Prostate gland (tissue), 2 donors: ENCODE measurements around the gene TMED9.

ENCODE experiments used
- POLR2A ChIP-seq: fragments of 450-650 bp; IDR thresholded peaks from one replicate; pipeline ENCODE4 v1.6.1; 2016; ENCODE audit warnings: antibody characterized with exemption, mild to moderate bottlenecking
- TF ChIP-seq, protein P1 (sequence below), 4 experiments: fragments of 200-600 bp in 2 of 4; fragments of 450-650 bp in 2 of 4; sonication (generic) in 2 of 4; IDR thresholded peaks; 1 replicate in 3 of 4; 2 replicates in 1 of 4; pipeline ENCODE4 v1.5.1; 2016 to 2019; ENCODE audit warnings: antibody characterized with exemption in 4 of 4, mild to moderate bottlenecking in 2 of 4, moderate library complexity in 2 of 4

DNA sequence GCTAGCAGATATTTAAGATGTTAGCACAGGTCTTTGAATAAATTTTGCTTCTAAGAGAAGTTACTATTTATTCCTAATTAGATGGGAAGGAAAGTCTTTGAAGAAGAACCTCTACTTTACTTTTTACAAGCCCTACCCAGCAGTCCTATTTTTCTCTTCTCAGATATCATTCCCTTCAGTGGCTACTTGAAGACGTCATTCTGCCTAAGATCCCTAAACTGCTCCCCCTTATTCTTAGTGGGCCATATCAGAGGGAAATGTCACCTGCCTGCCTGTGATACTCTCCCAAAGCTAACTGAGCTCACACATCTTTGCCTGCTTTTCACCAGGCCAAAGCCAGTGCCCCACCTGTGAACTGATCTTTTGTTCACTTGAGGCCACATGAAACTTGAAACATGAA, 16.5 kb upstream of the TMED9 start:
- TF ChIP-seq, protein P1, sequence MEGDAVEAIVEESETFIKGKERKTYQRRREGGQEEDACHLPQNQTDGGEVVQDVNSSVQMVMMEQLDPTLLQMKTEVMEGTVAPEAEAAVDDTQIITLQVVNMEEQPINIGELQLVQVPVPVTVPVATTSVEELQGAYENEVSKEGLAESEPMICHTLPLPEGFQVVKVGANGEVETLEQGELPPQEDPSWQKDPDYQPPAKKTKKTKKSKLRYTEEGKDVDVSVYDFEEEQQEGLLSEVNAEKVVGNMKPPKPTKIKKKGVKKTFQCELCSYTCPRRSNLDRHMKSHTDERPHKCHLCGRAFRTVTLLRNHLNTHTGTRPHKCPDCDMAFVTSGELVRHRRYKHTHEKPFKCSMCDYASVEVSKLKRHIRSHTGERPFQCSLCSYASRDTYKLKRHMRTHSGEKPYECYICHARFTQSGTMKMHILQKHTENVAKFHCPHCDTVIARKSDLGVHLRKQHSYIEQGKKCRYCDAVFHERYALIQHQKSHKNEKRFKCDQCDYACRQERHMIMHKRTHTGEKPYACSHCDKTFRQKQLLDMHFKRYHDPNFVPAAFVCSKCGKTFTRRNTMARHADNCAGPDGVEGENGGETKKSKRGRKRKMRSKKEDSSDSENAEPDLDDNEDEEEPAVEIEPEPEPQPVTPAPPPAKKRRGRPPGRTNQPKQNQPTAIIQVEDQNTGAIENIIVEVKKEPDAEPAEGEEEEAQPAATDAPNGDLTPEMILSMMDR (IDR thresholded peaks at IDR 0.05): no peak
- TF ChIP-seq POLR2A: no peak
